ENCODE data around the gene ADGRG4. TPM values are rescaled to one million over a fixed set of nuclear protein-coding genes. Genes with fewer than 3 reads are reported as not detected.

The ADGRG4 gene
- total and polyA plus RNA-seq, 2 donors (not counting 1 experiment from before 2014, with no cell fraction given), result not detected

- ATAC-seq (ENCODE audit: low read depth), result no peak
- Histone ChIP-seq H3K27ac (ENCODE audit: low read length in 2 of 2) (no peak overlapping the region), H3K36me3 (replicated peaks in 1 of 2; ENCODE audit: control extremely low read depth in 1 of 2, control insufficient read depth in 1 of 2, extremely low read depth in 1 of 2, insufficient read depth in 2 of 2, low read length in 1 of 2) (no peaks in the 10 kb centered on the region), H3K9ac (ENCODE audit: low read length) (no peak overlapping the region), H3K27me3 (replicated peaks in 1 of 4; ENCODE audit: control extremely low read depth in 1 of 4, control insufficient read depth in 3 of 4, insufficient read depth in 4 of 4, low read length in 3 of 4) (no peaks in the 10 kb centered on the region), H2AFZ (ENCODE audit: insufficient read depth, low read depth, low read length, poor library complexity, severe bottlenecking) (no peak overlapping the region), H3K4me2 (replicated peaks; ENCODE audit: low read depth, low read length, poor library complexity, severe bottlenecking) (no peak overlapping the region), H3K4me1 (ENCODE audit: control insufficient read depth in 2 of 2, insufficient read depth in 2 of 2, low read length in 2 of 2) (no peaks in the 10 kb centered on the region), H4K20me1 (ENCODE audit: control insufficient read depth, insufficient read depth, low read length, poor library complexity, severe bottlenecking) (no peaks in the 10 kb centered on the region), H3K4me3 (ENCODE audit: control extremely low read depth in 1 of 5, extremely low read depth in 1 of 5, insufficient read depth in 1 of 5, low read depth in 2 of 5, low read length in 4 of 5) (no peak overlapping the region), H3K79me2 (ENCODE audit: control insufficient read depth, insufficient read depth, low read length) (no peaks in the 10 kb centered on the region), H3K9me3 (ENCODE audit: control extremely low read depth in 1 of 3, control insufficient read depth in 2 of 3, insufficient read depth in 1 of 3, low read length in 2 of 3) (no peaks in the 10 kb centered on the region)
- H3K27me3 Mint-ChIP-seq, result no peaks in the 10 kb centered on the region
- CTCF ChIA-PET, result no interaction called here
- TF ChIP-seq EZH2 (IDR thresholded peaks at IDR 0.05; ENCODE audit: borderline replicate concordance, insufficient read depth, low read depth, low read length, poor library complexity, severe bottlenecking) (no peak), CTCF (IDR thresholded peaks at IDR 0.05) (no peak)
- H3K9me3 Mint-ChIP-seq (ENCODE audit: insufficient read depth), result no peaks in the 10 kb centered on the region
- no peak overlapping the region for H3K27ac Mint-ChIP-seq
- POLR2A ChIA-PET, result no interaction called here
- H3K4me1 Mint-ChIP-seq, result no peaks in the 10 kb centered on the region
- no peak for DNase-seq
- 100% methylated on average over 1 of the region's 1 CpG for WGBS (ENCODE audit: insufficient coverage)
- H3K4me3 Mint-ChIP-seq, result no peak overlapping the region
- intact Hi-C loops (cut with micrococcal nuclease), result no loop called here
Measured at GRCh38 chrX:136431625-136432024, 130.9 kb downstream of the ADGRG4 start.

GRCh38 chrX:136437774-136438173 is 137.0 kb downstream of the ADGRG4 start:
- Histone ChIP-seq H3K4me3 (ENCODE audit: control extremely low read depth in 1 of 5, extremely low read depth in 1 of 5, insufficient read depth in 1 of 5, low read depth in 2 of 5, low read length in 4 of 5) (no peak overlapping the region), H3K27ac (ENCODE audit: low read length in 2 of 2) (no peak overlapping the region), H4K20me1 (ENCODE audit: control insufficient read depth, insufficient read depth, low read length, poor library complexity, severe bottlenecking) (no peaks in the 10 kb centered on the region), H3K4me2 (replicated peaks; ENCODE audit: low read depth, low read length, poor library complexity, severe bottlenecking) (no peak overlapping the region), H3K9me3 (ENCODE audit: control extremely low read depth in 1 of 3, control insufficient read depth in 2 of 3, insufficient read depth in 1 of 3, low read length in 2 of 3) (no peaks in the 10 kb centered on the region), H2AFZ (ENCODE audit: insufficient read depth, low read depth, low read length, poor library complexity, severe bottlenecking) (no peak overlapping the region), H3K79me2 (ENCODE audit: control insufficient read depth, insufficient read depth, low read length) (no peaks in the 10 kb centered on the region), H3K9ac (ENCODE audit: low read length) (no peak overlapping the region), H3K4me1 (ENCODE audit: control insufficient read depth in 2 of 2, insufficient read depth in 2 of 2, low read length in 2 of 2) (no peaks in the 10 kb centered on the region), H3K27me3 (replicated peaks in 1 of 4; ENCODE audit: control extremely low read depth in 1 of 4, control insufficient read depth in 3 of 4, insufficient read depth in 4 of 4, low read length in 3 of 4) (peaks cover 0 to 3% (median 0%) of the 10 kb centered on the region in 4 experiments), H3K36me3 (replicated peaks in 1 of 2; ENCODE audit: control extremely low read depth in 1 of 2, control insufficient read depth in 1 of 2, extremely low read depth in 1 of 2, insufficient read depth in 2 of 2, low read length in 1 of 2) (no peaks in the 10 kb centered on the region)
- ChIA-PET CTCF (no interaction called here), POLR2A (no interaction called here)
- no peaks in the 10 kb centered on the region for H3K9me3 Mint-ChIP-seq (ENCODE audit: insufficient read depth)
- DNase-seq (no peak), ATAC-seq (ENCODE audit: low read depth) (no peak)
- 80% methylated on average over 1 of the region's 2 CpGs for WGBS (ENCODE audit: insufficient coverage)
- intact Hi-C loops (cut with micrococcal nuclease), result no loop called here
- H3K4me1 Mint-ChIP-seq, result no peaks in the 10 kb centered on the region
- H3K27ac Mint-ChIP-seq, result no peak overlapping the region
- H3K4me3 Mint-ChIP-seq, result no peak overlapping the region
- no peaks in the 10 kb centered on the region for H3K27me3 Mint-ChIP-seq
- no peak for TF ChIP-seq EZH2 (IDR thresholded peaks at IDR 0.05; ENCODE audit: borderline replicate concordance, insufficient read depth, low read depth, low read length, poor library complexity, severe bottlenecking)
- no peak for TF ChIP-seq CTCF (IDR thresholded peaks at IDR 0.05)

All from B cell (primary cell).